Spleen (tissue), 7 donors: ENCODE measurements around the gene FAM117A.

Source experiments
- POLR2AphosphoS5 ChIP-seq, 3 donors: sonication (generic); formaldehyde crosslinking; IDR thresholded peaks; one replicate each; pipeline ENCODE4 v1.5.1; 2017; ENCODE audit warnings: antibody characterized with exemption in 3 of 3
- TF ChIP-seq, protein P1 (sequence below), 11 experiments: fragments of 200-600 bp in 7 of 11; fragments of 450-650 bp in 4 of 11; sonication (generic) in 4 of 11; IDR thresholded peaks in 8 of 11; conservative IDR thresholded peaks in 3 of 11; 1 replicate in 7 of 11; 2 replicates in 4 of 11; pipeline versions ENCODE4 v1.4.0 to v1.8.0; 2016 to 2021; ENCODE audit warnings: antibody characterized with exemption in 11 of 11, inconsistent platforms in 4 of 11, mild to moderate bottlenecking in 1 of 11
- donor health status: DM: no; HTN: no; CAD: no; lungs with moderate emphysema.
- donor health status: DM: no; HTN: no; CAD: no.
- donor health status: DM: no; HTN: no; CAD: no.

DNA sequence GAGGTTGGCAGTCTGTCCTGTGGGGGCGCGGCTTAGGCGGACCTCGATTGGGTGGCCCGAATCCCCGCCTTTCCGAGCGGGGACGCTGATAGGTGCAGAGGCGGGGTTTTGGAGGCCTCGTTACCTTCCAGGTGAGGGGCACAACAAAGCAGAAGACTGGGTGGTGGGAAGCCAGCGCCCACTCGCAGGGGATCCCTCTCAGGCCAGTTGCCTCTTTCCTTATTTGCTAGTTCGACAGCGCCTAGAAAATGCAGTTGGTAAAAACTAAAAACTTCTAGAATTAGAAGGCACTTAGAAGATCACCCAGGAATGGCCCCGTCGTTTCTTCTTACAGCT lies 25.3 kb upstream of the FAM117A start:
- TF ChIP-seq, protein P1, sequence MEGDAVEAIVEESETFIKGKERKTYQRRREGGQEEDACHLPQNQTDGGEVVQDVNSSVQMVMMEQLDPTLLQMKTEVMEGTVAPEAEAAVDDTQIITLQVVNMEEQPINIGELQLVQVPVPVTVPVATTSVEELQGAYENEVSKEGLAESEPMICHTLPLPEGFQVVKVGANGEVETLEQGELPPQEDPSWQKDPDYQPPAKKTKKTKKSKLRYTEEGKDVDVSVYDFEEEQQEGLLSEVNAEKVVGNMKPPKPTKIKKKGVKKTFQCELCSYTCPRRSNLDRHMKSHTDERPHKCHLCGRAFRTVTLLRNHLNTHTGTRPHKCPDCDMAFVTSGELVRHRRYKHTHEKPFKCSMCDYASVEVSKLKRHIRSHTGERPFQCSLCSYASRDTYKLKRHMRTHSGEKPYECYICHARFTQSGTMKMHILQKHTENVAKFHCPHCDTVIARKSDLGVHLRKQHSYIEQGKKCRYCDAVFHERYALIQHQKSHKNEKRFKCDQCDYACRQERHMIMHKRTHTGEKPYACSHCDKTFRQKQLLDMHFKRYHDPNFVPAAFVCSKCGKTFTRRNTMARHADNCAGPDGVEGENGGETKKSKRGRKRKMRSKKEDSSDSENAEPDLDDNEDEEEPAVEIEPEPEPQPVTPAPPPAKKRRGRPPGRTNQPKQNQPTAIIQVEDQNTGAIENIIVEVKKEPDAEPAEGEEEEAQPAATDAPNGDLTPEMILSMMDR (IDR thresholded peaks at IDR 0.05 in 8 of 11, conservative IDR thresholded peaks at IDR 0.05 in 3 of 11): no peak
- TF ChIP-seq POLR2AphosphoS5 (IDR thresholded peaks at IDR 0.05): no peak
